ENCODE data around the gene PDE3A. TPM values are rescaled to one million over a fixed set of nuclear protein-coding genes. Genes with fewer than 3 reads are reported as not detected.

Gene PDE3A
- total and polyA plus RNA-seq, 8 donors = 4.9 to 16.5 (median 12.6) TPM

DNA sequence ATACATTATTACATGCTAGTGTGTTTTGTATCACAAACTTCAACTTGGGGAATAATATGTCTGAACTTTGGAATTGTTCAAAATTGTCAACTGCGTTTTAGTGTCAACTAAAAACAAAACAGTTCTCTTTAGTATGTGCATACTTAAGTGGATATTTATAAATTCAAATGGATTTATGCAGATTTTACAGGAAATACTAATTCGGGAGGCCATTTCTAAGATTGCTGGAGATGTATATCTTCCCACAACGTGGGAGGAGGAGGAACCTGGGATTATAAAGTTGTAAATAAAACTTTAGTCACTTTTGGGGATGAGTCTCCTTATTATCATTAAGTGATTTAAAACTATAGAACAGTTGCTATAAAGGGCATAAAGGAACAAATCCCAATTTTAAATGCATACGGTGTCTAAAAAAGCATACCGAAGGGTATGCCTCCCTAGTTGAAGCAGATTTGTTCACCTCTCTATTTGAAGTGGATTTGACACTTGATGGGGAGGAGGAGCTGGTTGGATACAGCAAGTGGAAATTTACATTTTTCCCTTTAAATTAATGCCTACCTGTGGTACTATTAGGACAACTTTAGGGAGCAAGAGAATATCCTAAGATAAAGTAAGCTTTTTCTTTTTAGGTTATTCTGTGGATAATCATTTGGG, 2.7 kb downstream of the PDE3A start:
- H3K36me3 ChIP-seq = no peaks in the 10 kb centered on the region
- H3K4me1 ChIP-seq = no peaks in the 10 kb centered on the region
- H3K27ac ChIP-seq = peak overlapping the region in 2 of 4 donors; percentile 87 to 88
- H3K27me3 ChIP-seq = peaks cover 0 to 7% (median 0%) of the 10 kb centered on the region in 4 donors
- WGBS, 2 donors = 34 to 43% methylated on average over 5 of the region's 5 CpGs
- no peaks in the 10 kb centered on the region for H3K9me3 ChIP-seq
- intact Hi-C loops (cut with DNase I) = no loop called here
- H3K4me3 ChIP-seq = peak overlapping the region in 2 of 4 donors; percentile 43 to 60
- TF ChIP-seq, protein P1, sequence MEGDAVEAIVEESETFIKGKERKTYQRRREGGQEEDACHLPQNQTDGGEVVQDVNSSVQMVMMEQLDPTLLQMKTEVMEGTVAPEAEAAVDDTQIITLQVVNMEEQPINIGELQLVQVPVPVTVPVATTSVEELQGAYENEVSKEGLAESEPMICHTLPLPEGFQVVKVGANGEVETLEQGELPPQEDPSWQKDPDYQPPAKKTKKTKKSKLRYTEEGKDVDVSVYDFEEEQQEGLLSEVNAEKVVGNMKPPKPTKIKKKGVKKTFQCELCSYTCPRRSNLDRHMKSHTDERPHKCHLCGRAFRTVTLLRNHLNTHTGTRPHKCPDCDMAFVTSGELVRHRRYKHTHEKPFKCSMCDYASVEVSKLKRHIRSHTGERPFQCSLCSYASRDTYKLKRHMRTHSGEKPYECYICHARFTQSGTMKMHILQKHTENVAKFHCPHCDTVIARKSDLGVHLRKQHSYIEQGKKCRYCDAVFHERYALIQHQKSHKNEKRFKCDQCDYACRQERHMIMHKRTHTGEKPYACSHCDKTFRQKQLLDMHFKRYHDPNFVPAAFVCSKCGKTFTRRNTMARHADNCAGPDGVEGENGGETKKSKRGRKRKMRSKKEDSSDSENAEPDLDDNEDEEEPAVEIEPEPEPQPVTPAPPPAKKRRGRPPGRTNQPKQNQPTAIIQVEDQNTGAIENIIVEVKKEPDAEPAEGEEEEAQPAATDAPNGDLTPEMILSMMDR (IDR thresholded peaks at IDR 0.05) = no peak
- ATAC-seq (no peak), FAIRE-seq (no peak), DNase-seq (no peak)

DNA sequence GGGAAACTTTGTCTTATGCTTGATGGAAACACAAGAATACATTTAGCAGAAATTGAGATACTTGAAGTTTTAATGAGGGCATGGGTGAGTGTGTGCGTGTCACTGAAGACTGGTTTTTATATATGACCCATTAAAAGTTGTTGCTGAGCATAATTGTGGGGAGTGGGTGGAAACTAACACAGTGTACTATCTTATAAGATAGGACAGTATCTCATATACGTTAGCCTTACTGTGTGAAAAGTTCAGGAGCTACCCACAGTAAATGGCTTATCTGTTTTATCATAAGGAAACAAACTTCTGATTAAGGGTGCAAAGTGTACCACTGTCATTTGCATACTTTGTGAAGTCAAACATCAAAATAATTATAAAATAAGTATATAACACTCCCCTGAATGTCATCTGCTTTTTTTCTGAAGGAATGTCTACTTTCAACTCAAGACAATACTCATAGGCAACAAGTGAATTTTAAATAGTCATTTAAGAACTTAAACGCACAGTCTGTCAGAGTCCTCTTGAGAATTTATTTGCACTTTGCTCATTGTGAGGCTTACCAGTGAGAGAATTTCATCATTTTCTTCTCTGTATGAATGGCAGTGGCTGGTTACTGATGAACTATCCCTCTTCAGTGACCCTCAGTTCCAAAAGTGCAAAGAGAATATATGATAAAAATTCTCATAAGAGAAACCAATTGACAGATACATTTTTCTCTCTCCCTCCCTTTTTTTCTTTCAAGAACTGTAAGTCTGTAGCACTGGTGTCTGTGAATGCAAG, 4.2 kb downstream of the PDE3A start:
- no peaks in the 10 kb centered on the region for H3K36me3 ChIP-seq
- TF ChIP-seq, protein P1 (IDR thresholded peaks at IDR 0.05) = no peak
- peaks cover 0 to 7% (median 0%) of the 10 kb centered on the region in 4 donors for H3K27me3 ChIP-seq
- H3K4me3 ChIP-seq = peak overlapping the region in 2 of 4 donors; percentile 43 to 60
- 38 to 43% methylated on average over 3 of the region's 3 CpGs for WGBS, 2 donors
- no peaks in the 10 kb centered on the region for H3K4me1 ChIP-seq
- H3K27ac ChIP-seq = peak overlapping the region in 2 of 4 donors; percentile 57 to 88
- no peaks in the 10 kb centered on the region for H3K9me3 ChIP-seq
- FAIRE-seq (no peak), ATAC-seq (no peak), DNase-seq (no peak)
- intact Hi-C loops (cut with DNase I) = no loop called here

DNA sequence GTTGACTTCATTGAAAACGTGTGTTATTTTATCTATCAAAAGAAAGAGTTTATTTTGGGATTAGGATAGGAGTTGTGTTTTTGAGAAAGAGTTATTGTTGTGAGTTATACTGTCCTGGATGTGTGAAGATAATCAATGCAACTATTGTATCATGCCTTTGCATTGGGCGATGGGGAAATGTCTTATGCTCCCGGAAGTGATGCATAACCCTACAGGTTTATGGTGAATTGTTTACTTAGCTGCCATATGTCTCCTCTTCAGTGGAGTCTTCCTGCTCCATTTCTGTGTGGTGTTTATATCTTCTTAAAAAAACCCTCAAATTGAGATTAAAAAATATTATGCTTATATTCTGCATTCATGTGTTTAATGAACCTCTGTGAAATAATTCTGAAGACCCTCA, 6.5 kb downstream of the PDE3A start:
- H3K27me3 ChIP-seq = peaks cover 0 to 7% (median 0%) of the 10 kb centered on the region in 4 donors
- DNase-seq = no peak
- ATAC-seq = no peak
- H3K4me1 ChIP-seq = no peaks in the 10 kb centered on the region
- H3K36me3 ChIP-seq = no peaks in the 10 kb centered on the region
- TF ChIP-seq, protein P1 (IDR thresholded peaks at IDR 0.05) = no peak
- peak; percentile 65 for FAIRE-seq
- H3K9me3 ChIP-seq = no peaks in the 10 kb centered on the region
- intact Hi-C loops (cut with DNase I) = no loop called here
- H3K4me3 ChIP-seq = no peak overlapping the region
- WGBS, 2 donors = 44 to 48% methylated on average over 3 of the region's 3 CpGs
- peak overlapping the region in 2 of 4 donors; percentile 57 to 88 for H3K27ac ChIP-seq

DNA sequence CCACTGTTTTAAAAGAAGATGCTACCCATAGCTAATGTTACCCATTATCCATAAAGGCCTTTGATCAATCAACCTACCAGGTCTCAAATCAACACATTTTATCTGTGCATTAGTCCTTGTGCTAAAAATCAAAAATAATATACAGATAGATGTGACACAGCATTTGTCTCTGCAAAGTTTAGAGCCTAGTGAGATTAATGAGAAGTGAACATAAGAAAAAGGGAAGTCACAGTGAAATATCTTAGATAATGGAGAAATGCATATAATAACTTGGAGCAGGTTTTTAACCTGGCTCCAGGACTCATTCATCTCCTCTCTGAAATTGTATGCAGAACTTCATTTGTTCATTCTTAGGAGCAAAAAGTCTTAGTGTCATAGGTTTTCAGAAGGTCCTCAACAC, 7.2 kb downstream of the PDE3A start:
- Histone ChIP-seq H3K27me3 (peaks cover 0 to 7% (median 0%) of the 10 kb centered on the region in 4 donors), H3K27ac (peak overlapping the region in 1 of 4 donors; percentile 88), H3K4me1 (no peaks in the 10 kb centered on the region), H3K4me3 (no peak overlapping the region), H3K9me3 (no peaks in the 10 kb centered on the region), H3K36me3 (no peaks in the 10 kb centered on the region)
- DNase-seq = no peak
- intact Hi-C loops (cut with DNase I) = no loop called here
- FAIRE-seq = no peak
- ATAC-seq = no peak
- TF ChIP-seq, protein P1 (IDR thresholded peaks at IDR 0.05) = no peak

DNA sequence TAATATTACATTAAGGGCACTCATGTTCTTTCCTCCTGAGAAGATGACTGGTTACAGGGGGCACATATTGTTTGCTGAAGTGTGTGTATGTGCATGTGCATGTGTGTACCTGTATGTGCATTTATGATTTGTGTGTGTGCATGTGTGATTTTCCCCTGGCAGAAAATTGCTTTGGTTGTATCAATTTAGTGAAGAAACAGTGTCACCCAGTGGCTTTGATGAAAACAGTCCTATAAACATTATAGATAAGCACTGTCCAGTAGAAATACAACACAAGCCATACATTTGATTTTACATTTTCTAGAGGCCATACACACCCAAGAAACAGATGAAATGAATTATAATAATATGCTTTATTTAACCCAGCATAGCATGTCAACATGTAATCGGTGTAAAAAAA, 8.6 kb downstream of the PDE3A start:
- FAIRE-seq (peak; percentile 49), DNase-seq (no peak), ATAC-seq (peak; percentile 43 to 68 (median 50))
- no peak overlapping the region for H3K27ac ChIP-seq
- peaks cover 0 to 5% (median 0%) of the 10 kb centered on the region in 4 donors for H3K27me3 ChIP-seq
- WGBS, 2 donors = 78 to 90% methylated on average over 1 of the region's 1 CpG
- intact Hi-C loops (cut with DNase I) = no loop called here
- no peak overlapping the region for H3K4me3 ChIP-seq
- no peaks in the 10 kb centered on the region for H3K9me3 ChIP-seq
- H3K4me1 ChIP-seq = no peaks in the 10 kb centered on the region
- no peaks in the 10 kb centered on the region for H3K36me3 ChIP-seq
- TF ChIP-seq, protein P1 (IDR thresholded peaks at IDR 0.05) = peak in 1 of 4 donors; percentile 10

Data from pancreas (tissue), 10 donors.